GM18507 (cell line): Measurements from ENCODE around the gene RHOH.
"Not testable (repeated sequence)": the region's sequence is repeated elsewhere in the genome, so short reads cannot be mapped to it uniquely, and the experiment has no call there.

Experiments used
- DNase-seq: peaks from one replicate; pipeline ENCODE4 v3.0.0; 2011; ENCODE audit warnings: low read depth; ENCODE audit not compliant: insufficient read length; ENCODE audit errors: extremely low spot score
- FAIRE-seq: peaks from 2 replicates; lab custom pipeline; 2011; peaks lifted over from hg19 to GRCh38; lab: Jason Lieb, UNC

Gene RHOH, protein sequence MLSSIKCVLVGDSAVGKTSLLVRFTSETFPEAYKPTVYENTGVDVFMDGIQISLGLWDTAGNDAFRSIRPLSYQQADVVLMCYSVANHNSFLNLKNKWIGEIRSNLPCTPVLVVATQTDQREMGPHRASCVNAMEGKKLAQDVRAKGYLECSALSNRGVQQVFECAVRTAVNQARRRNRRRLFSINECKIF

DNA sequence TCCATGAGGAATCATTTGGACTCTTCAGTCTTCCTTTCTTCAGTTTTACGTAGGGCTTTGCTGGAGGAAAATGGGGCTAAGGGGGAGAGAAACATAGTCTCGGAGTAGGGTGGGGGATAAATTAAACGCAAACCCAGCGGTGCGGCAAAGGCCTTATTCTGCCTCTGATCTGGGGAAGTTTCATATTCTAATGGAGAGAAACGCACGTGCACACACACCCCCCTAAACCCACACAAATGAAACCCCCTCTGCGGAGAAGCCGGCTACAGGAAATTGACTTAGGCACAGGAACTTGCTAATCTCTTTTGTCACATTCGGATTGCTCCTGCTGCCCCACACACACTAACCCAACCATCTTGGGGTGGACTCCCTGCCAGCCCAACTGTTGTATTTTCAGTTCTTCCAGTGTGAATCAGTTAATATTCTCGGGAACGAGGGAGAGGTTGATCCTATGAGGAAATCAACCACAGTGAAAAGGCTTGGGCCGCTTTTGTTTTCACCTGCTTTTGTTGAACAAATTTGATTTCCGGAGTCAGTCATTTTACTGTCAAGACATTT, at the start of gene RHOH:
RHOH (plus strand) TSS at position 308 of the 558 bp plus-strand sequence. CDS start 46,356 bp downstream, outside the sequence.
- FAIRE-seq: peak; percentile 94
- DNase-seq: no peak

DNA sequence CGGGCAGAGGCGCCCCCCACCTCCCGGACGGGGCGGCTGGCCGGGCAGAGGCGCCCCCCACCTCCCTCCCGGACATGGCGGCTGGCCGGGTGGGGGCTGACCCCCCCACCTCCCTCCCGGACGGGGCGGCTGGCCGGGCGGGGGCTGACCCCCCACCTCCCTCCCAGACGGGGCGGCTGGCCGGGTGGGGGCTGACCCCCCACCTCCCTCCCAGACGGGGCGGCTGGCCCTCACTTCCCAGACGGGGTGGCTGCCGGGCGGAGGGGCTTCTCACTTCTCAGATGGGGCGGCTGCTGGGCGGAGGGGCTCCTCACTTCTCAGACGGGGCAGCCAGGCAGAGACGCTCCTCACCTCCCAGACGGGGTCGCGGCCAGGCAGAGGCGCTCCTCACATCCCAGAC, 49.3 kb upstream of the RHOH start:
- DNase-seq, FAIRE-seq: not testable (repeated sequence)

DNA sequence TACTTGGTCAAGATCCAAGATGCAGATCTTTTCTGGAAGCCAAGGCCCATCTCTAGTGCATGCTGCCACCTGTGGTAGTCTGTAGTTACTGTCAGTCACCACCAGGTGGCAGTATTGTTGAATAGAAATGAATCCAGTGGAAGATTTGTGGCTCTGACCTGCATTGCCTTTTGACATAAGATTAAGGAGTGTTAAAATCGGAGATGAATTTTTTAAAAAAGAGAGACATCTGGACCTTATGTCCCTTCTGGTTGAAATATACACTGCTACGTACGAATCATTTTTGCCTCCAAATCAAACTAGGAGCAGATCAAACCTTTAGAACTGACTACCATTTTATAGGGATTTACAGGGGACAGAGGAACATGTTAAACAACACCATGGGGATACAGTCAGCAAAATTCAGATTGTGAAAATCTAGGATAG, 46.9 kb upstream of the RHOH start:
- FAIRE-seq (peak; percentile 96), DNase-seq (peak; percentile 46)

DNA sequence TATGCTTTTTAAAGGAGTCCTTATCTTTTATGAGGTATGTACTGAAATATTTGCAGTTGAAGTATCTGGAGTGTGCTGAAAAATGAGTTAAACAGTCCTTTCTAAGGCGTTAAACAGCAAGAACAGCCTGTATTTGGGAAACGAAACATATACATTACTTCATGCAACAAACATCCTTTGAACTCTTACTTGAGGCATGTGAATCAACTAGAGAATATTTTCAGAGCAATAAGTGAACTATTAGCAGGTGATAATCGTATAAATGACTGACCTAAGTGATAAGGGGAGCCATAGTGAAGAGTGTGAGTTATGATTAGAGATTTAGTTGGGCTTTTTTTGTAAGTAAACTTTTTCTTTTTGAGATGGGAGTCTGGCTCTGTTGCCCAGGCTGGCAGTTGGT, 45.9 kb upstream of the RHOH start:
- DNase-seq (no peak), FAIRE-seq (no peak)

DNA sequence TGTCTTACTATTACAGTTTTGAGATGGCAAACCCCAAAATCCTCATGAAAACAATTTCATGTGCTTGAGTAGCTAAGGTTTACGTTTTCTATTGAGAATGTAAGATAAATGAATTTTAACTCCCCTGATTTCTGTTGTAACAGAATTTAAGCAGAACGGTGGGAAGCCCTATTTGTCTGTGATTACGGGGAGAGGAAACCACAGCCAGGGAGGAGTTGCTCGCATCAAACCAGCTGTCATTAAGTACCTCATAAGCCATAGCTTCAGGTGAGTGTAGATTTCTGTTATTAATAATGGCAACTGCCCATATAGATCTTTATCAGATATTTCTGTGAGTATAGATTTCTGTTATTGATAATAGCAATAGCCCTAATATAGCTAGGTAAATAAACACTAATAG, 44.2 kb upstream of the RHOH start:
- FAIRE-seq: peak; percentile 55
- no peak for DNase-seq

DNA sequence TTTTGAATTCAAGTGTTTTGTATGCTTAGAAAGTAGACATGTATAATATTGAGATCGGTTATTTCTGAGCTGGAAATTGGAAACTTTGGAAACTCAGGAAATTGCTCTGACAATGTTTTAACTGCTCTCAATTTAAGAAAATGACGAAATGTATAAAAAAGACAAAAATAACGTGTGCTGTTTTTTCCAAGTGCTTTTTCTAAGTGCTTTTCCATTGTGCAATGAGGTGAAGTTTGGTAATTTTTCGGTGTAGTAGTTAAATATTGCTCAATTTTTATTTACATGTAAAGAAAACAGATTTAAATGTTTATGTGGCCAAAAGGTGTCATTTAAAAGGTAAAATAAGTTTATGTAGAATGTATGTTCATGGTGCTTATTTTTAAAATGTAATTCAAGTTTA, 39.4 kb upstream of the RHOH start:
- FAIRE-seq: no peak
- DNase-seq: no peak

DNA sequence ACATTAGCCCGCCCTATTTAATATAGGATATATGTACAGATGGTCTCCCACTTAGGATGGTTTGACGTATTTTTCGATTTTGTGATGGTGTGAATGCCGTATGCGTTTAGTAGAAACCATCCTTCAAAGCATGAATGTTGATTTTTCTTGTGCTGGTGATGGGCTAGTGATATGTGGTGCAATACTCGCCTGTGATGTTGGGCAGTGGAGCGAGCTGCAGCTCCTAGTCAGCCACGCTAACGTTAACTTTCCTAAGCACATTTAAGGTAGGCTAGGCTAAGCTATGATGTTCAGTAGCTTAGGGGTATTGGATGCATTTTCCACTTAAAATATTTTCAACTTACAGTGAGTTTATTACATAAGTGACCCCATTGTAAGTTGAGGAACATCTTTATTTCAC, 36.6 kb upstream of the RHOH start:
- DNase-seq (no peak), FAIRE-seq (no peak)

DNA sequence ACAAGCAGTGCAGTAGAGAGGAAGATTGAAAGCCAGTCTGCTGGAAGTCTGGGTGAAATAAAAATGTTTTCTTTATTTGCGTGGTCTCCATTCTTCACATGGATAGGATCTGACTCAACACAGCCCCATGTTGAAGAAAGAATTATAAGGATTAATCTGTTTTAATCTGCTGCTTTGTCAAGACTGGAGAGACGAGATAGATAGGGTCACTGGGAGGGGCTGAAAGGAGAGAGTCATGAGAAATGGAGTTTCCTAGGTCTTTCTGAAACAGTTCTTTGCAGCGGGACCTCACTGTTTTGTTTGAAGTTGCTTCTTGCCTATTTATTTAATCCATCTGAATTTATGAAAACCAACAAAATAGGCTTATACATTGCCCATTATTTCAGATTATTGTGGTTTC, 32.4 kb upstream of the RHOH start:
- FAIRE-seq (no peak), DNase-seq (no peak)

DNA sequence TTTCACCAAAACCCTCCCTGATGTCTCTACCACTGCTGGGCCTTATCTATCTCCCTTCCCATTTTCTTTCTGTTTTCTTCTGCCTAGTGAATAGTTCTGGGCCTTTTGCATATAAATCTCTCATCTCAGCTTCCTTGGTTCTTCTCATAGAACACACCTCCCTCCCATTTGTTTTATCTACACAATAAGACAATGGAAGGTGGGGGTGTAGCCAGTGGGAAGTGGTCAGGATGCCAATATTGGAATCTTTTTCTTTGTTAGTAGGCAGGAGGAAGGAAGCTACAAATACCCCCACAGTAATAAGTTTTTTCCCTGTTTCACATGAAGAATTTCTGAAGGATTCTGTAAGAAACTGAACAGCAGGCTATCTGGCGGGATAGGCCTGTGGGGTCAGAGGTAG, 30.9 kb upstream of the RHOH start:
- FAIRE-seq (no peak), DNase-seq (no peak)

DNA sequence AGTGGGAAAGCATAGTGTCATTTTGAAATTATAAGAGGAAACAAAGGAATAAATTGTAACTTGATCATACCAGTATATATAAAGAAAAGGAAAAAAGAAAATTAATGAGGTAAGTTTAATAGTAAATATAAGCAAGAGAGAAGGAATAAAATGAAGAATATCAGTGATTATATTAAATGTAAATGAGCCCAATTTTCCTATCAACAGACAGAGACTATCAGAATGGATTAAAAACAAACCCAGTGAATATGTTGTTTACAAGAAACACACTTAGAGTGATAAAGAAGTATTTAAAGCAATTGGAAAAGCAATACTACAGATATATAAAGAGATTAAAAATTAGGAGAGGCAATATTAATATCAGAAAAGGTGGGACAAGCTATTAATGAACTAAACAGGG, 28.8 kb upstream of the RHOH start:
- DNase-seq (no peak), FAIRE-seq (no peak)

DNA sequence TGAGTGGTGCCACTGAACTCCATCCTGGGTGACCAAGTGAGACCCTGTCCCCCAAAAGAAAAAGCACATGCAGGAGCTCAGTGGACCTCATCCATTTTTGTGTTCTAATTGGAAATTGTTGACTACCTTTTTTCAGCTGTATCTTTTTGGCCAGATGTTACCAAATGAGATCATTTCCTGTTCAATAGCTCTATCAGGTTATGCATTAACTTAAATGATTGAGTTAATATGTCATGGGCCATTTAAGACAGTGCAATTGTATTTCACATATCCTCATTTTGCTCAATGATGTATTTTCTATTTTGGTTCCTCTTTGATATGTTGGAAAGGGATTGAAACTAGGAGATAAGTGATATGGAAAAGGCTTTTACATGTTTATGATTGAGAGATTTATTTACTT, 26.2 kb upstream of the RHOH start:
- FAIRE-seq (peak; percentile 95), DNase-seq (no peak)

DNA sequence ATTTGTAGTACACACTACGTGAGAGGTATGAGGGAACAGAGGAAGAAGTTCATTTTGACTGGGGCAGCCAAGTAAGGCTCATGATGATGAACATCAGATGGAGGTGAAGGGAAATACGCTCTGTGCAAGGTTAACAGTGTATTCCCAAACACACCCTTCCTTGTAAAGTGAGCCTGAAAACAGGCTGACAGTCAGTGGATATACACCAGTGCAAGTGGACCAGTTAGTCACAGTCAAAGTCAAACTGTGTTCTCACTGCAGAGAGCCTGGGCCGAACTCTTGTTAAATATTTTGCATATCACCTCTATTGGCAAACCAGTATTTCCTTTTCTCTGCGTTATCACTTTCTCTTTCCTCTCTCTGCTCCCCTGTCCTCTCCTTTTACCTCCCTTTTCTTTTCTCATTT, 23.4 kb upstream of the RHOH start:
- FAIRE-seq (peak; percentile 88), DNase-seq (no peak)

DNA sequence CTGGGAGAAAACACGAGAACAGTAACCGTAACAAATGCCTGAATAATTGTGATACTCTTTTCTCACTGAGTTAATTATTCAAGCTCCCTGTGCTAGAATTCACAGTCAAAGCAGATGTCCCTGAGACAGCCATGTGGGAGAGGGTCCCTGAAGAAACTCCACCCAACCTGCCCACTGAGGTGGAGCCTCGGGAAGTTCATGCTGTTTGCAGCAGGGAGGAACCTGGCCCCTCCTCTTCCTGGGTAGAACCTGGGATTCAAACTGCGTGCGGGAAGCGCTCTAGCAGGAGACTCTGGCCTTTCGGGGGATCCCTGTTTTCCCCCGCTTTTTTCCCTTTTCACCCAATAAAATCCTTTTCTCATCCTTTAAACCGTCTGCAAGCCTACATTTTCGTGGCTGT, 20.2 kb upstream of the RHOH start:
- DNase-seq (no peak), FAIRE-seq (no peak)

DNA sequence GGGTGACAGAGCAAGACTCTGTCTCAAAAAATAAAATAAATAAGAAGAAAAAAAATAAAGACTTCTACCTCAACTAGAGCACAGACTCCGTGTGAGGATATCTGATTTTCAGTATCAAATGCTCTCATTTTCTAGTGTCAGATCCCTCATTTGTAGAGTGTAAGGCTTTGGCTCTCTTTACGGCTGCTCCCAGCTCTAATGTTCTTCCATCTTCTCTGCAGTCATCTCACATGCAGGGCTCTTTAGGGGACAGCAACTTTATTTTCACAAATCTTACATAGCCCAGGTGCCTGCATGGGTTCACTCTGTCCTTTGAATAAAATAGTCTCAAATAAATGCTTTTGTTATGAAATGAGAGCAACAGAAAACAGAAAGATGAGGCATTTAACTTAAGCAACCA, 19.2 kb upstream of the RHOH start:
- FAIRE-seq: no peak

DNA sequence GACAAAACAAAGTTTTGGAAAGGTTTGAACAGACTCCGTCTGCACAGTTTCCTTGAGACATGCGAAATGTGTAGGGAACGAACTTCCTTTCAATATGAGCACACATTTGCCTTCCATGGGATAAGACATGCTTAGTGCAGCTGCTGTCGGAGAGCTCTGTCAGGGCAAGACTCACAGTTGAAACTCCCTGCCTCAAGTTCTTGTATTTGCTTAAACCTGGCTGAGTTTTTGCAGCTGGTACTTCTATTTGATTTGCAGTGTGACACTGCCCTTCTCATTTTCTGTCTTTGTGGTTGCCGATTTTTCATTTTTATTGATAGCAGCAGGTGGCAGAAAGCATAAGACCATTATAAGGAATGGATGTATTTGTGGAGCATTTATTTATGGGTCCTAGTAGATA, 18.2 kb upstream of the RHOH start:
- FAIRE-seq: no peak

More for the DNA sequence above, 19.2 kb upstream of the RHOH start:
- DNase-seq: no peak

DNA sequence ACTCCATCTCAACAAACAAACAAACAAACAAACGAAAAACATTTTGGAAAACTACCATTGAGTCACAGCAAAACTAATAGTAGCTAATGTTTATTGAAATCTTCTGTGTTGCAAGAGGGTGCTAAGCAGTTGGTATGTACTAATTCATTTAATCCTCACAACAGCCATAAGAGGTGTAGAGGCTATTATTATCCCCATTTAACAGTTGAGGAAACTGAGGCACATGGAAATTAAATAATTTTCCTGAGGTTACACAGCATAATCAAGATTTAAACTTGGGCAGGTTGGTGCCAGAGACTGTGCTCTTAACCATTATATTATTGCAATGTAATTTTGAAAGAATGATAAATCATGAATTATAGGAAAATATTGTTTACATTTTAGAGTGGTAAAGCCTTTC, 17.5 kb upstream of the RHOH start:
- no peak for FAIRE-seq
- no peak for DNase-seq

More for the DNA sequence above, 18.2 kb upstream of the RHOH start:
- no peak for DNase-seq

DNA sequence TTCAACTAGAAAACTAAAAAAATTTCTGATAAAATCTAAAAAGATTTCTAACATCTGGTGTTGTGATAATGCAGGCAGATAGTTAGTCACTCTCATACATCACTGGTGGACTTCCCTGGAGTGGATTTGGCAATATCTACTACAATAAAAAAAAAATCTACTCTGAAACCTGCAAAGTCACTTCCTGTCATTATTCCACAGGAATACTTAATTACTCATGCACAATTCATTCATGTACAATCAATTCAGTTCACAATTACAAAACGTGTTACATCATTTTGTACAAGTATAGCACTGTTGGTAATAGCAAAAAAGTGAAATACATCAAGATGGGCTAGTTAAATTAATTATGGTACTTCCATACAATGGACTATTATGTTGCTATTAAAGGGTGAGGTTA, 16.5 kb upstream of the RHOH start:
- FAIRE-seq: no peak

DNA sequence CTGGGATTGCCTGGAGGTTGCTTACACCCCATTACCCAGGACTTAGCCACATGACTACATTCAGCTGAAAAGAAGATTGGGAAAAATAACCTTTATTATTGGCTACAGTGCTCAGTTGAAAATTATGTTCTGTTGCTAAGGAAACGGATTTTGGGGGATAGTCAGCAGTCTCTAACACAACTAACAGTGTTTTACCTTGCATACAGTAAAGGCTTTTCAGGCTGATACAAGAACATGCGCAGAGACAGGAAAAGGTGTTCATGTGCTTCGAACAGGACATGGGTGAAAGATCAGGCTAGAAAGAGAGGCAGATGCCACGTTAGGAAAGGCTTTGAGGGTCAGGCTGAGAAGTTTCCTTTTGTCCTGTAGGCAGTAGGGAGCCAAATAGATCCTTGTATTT, 14.8 kb upstream of the RHOH start:
- DNase-seq: no peak

More for the DNA sequence above, 16.5 kb upstream of the RHOH start:
- no peak for DNase-seq

DNA sequence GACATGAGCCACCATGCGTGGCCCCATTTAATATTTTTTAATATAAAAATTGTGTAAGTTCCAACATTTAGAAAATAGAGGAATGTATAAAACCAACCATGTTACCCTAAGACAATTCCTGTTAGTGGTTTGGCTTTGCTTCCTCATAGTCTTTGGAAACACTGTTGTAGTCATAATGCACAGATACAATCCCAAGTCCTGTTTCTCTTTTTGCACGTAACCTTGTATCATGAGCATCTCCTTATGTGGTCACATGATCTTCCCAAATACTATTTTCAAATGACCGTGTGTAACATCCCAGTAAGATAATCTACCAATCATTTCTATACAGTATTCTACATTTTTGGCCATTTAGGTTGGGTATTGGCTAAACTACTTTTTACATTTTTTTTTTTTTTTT, 13.9 kb upstream of the RHOH start:
- no peak for FAIRE-seq

More for the DNA sequence above, 14.8 kb upstream of the RHOH start:
- FAIRE-seq: peak; percentile 79

DNA sequence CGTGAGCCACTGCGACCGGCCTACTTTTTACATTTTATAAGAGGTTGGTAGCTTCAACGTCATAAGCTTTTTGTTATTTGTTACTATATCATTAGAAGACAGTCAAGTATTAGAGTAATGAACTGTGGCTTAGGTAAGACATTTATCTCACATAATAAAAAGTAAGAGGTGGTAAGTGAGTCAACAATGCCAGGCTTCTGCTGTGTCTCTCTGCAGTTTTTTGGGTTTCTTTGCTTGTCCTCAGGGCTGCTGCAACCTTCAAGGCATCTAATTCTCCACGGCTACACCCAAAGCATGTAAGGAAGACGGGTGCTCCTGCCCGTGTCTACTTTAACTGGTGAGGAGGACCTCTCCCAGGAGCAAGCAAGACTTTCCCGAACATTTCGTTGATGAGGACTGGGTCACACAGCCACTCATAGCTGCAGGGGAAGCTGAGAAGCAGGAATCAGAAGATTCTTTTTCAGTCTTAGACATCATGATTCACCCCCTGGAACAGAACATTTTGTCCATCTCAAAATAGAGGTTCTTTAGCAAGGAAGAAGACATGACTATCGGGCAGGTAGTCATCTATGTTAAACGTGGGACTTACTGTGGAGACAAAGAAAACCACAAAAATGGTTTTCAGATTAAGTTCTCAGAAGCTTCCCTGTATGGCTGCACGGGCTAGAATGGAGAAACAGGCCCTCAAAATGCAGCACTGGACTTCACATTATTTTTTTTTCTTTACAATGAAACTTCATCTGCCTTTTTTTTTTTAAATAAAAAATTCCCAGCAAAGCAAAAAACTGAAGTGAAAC, 13.0 kb upstream of the RHOH start:
- no peak for DNase-seq
- peak; percentile 86 for FAIRE-seq

More for the DNA sequence above, 13.9 kb upstream of the RHOH start:
- no peak for DNase-seq
